ENCODE results near the gene BCLAF3. TPM values are rescaled to one million over a fixed set of nuclear protein-coding genes. Genes with fewer than 3 reads are reported as not detected.

The BCLAF3 gene
- total and polyA plus RNA-seq, 2 experiments from 2014 or later = 3.5 to 5.5 TPM

DNA sequence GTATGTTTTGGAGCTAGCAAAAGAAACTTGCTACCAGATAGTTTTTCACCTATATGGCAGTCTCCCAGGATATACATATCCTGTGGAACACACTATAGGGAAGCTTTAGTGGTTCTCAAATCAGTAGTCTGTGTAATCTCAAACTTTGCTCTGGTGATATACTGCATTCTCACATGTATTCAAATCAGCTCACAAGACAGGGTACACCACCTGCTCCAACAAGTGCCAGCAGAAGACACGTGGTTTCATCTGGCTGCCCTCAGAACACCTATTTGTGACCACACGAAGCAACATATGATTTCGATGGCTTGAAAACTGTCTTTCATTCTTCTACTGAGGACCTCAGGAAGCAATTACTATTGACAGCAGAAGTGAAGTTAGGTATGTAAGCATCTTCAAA lies 37.7 kb downstream of the BCLAF3 start:
- no peaks in the 10 kb centered on the region for H3K36me3 ChIP-seq
- TF ChIP-seq, protein P1, sequence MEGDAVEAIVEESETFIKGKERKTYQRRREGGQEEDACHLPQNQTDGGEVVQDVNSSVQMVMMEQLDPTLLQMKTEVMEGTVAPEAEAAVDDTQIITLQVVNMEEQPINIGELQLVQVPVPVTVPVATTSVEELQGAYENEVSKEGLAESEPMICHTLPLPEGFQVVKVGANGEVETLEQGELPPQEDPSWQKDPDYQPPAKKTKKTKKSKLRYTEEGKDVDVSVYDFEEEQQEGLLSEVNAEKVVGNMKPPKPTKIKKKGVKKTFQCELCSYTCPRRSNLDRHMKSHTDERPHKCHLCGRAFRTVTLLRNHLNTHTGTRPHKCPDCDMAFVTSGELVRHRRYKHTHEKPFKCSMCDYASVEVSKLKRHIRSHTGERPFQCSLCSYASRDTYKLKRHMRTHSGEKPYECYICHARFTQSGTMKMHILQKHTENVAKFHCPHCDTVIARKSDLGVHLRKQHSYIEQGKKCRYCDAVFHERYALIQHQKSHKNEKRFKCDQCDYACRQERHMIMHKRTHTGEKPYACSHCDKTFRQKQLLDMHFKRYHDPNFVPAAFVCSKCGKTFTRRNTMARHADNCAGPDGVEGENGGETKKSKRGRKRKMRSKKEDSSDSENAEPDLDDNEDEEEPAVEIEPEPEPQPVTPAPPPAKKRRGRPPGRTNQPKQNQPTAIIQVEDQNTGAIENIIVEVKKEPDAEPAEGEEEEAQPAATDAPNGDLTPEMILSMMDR (IDR thresholded peaks at IDR 0.05; ENCODE audit: low read depth, low read length) = no peak
- DNase-seq (ENCODE audit: low read depth in 1 of 2, low spot score in 1 of 2) = no peak
- no peak overlapping the region for H3K27ac ChIP-seq
- peaks cover 6% of the 10 kb centered on the region for H3K4me1 ChIP-seq (ENCODE audit: low read depth)
- H3K27me3 ChIP-seq = no peaks in the 10 kb centered on the region
- H3K9me3 ChIP-seq (ENCODE audit: low read depth) = no peaks in the 10 kb centered on the region
- H3K4me3 ChIP-seq = no peak overlapping the region

DNA sequence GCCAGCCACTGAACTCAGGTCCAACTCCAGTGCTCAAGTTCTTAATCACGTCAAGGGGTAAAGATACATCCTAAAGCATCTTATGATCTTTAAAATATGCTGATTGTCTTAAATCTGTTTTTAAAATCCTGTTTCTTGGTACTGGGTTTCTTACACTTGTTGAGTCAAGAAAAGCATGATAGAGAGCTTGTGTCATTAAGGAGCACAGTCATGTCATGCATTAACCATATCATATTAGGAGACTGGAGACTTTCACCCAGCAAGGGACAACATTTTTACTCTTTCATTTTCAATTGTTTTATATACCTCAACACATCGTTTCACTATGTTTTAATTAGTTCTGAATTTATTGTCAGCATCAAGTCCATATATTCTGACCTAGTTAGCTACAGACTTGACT lies 41.5 kb downstream of the BCLAF3 start:
- Histone ChIP-seq H3K9me3 (ENCODE audit: low read depth) (no peaks in the 10 kb centered on the region), H3K36me3 (no peaks in the 10 kb centered on the region), H3K27me3 (no peaks in the 10 kb centered on the region), H3K27ac (no peak overlapping the region), H3K4me1 (ENCODE audit: low read depth) (no peaks in the 10 kb centered on the region), H3K4me3 (no peak overlapping the region)
- no peak for DNase-seq (ENCODE audit: low read depth in 1 of 2, low spot score in 1 of 2)
- TF ChIP-seq, protein P1 (IDR thresholded peaks at IDR 0.05; ENCODE audit: low read depth, low read length) = no peak

GRCh38 chrX:19947612-19948011 lies 43.2 kb downstream of the BCLAF3 start:
- no peak for DNase-seq (ENCODE audit: low read depth in 1 of 2, low spot score in 1 of 2)

More at GRCh38 chrX:19947612-19948011, 43.2 kb downstream of the BCLAF3 start:
- no peaks in the 10 kb centered on the region for H3K36me3 ChIP-seq
- no peak overlapping the region for H3K27ac ChIP-seq
- H3K4me3 ChIP-seq = no peak overlapping the region
- no peaks in the 10 kb centered on the region for H3K27me3 ChIP-seq
- H3K9me3 ChIP-seq (ENCODE audit: low read depth) = no peaks in the 10 kb centered on the region
- TF ChIP-seq, protein P1 (IDR thresholded peaks at IDR 0.05; ENCODE audit: low read depth, low read length) = no peak
- H3K4me1 ChIP-seq (ENCODE audit: low read depth) = no peaks in the 10 kb centered on the region

Other genes starting within 250 kb of the BCLAF3 start
- gene SH3KBP1, start 103.5 kb downstream of the BCLAF3 start, total RNA-seq = 10.0 and 22.9 TPM in 2 replicates
- 9.4 and 11.5 TPM in 2 replicates for gene SH3KBP1, start 103.5 kb downstream of the BCLAF3 start, polyA plus RNA-seq
- gene MAP7D2, start 125.8 kb upstream of the BCLAF3 start, total RNA-seq = 0.04 and 0.36 TPM in 2 replicates
- 0.05 and 1.0 TPM in 2 replicates for gene MAP7D2, start 125.8 kb upstream of the BCLAF3 start, polyA plus RNA-seq
- 26.6 and 30.6 TPM in 2 replicates for gene EIF1AX, start 150.8 kb upstream of the BCLAF3 start, total RNA-seq
- 56.9 TPM in 2 replicates for gene EIF1AX, start 150.8 kb upstream of the BCLAF3 start, polyA plus RNA-seq